HepG2 (cell line): Measurements from ENCODE around the gene UBE4A. TPM values are rescaled to one million over a fixed set of nuclear protein-coding genes. Genes with fewer than 3 reads are reported as not detected.
A peak's percentile ranks its signal among the peaks of the same experiment; 100 is the strongest.

ENCODE experiments used
- BCL6 ChIP-seq: IDR thresholded peaks from 2 replicates; pipeline ENCODE4 v1.6.1; 2016; ENCODE audit warnings: missing genetic modification reagents, missing compliant biosample characterization
- KAT8 ChIP-seq: IDR thresholded peaks from 2 replicates; pipeline ENCODE4 v1.6.1; 2016; ENCODE audit warnings: missing genetic modification reagents, missing compliant biosample characterization
- KLF11 ChIP-seq: IDR thresholded peaks from 2 replicates; pipeline ENCODE4 v1.6.1; 2016; ENCODE audit warnings: missing compliant biosample characterization
- KMT2A ChIP-seq: sonication (generic); formaldehyde crosslinking; IDR thresholded peaks from 2 replicates; pipeline ENCODE4 v1.4.0; 2020; ENCODE audit warnings: missing genetic modification reagents
- NFAT5 ChIP-seq: sonication (generic); formaldehyde crosslinking; IDR thresholded peaks from 2 replicates; pipeline ENCODE4 v1.4.0; 2020; ENCODE audit warnings: missing genetic modification reagents
- PAF1 ChIP-seq: IDR thresholded peaks from 2 replicates; pipeline ENCODE4 v1.6.1; 2016; ENCODE audit warnings: missing genetic modification reagents, missing compliant biosample characterization
- POLR2AphosphoS2 ChIP-seq: IDR thresholded peaks from 2 replicates; pipeline ENCODE4 v1.6.1; 2011; ENCODE audit warnings: low read depth, low read length, improper control_type of control experiment
- PRDM10 ChIP-seq: sonication (generic); formaldehyde crosslinking; IDR thresholded peaks from 2 replicates; pipeline ENCODE4 v1.4.0; 2020; ENCODE audit warnings: low read depth, missing genetic modification reagents
- SKIL ChIP-seq: sonication (generic); formaldehyde crosslinking; IDR thresholded peaks from 2 replicates; pipeline ENCODE4 v1.8.0; 2022; ENCODE audit warnings: missing genetic modification reagents, mild to moderate bottlenecking, moderate library complexity, borderline replicate concordance
- SOX13 ChIP-seq, 3 experiments: fragments of 450-650 bp in 1 of 3; sonication (generic) in 1 of 3; formaldehyde crosslinking in 1 of 3; IDR thresholded peaks in 2 of 3; conservative IDR thresholded peaks in 1 of 3; 2 replicates each; pipeline versions ENCODE4 v1.5.0 to v1.6.1; 2016 to 2020; ENCODE audit warnings: antibody characterized with exemption in 1 of 3, mild to moderate bottlenecking in 1 of 3, missing compliant biosample characterization in 1 of 3, missing genetic modification reagents in 1 of 3, moderate library complexity in 1 of 3
- SRY ChIP-seq: sonication (generic); formaldehyde crosslinking; IDR thresholded peaks from 2 replicates; pipeline ENCODE4 v1.8.0; 2022; ENCODE audit warnings: mild to moderate bottlenecking, missing genetic modification reagents
- THAP11 ChIP-seq: IDR thresholded peaks from 2 replicates; pipeline ENCODE4 v1.6.1; 2016; ENCODE audit warnings: missing biosample characterization, missing genetic modification reagents
- ZNF446 ChIP-seq: sonication (generic); formaldehyde crosslinking; IDR thresholded peaks from 2 replicates; pipeline ENCODE4 v1.5.0; 2020; ENCODE audit warnings: mild to moderate bottlenecking, missing genetic modification reagents
- ZNF503 ChIP-seq: sonication (generic); formaldehyde crosslinking; IDR thresholded peaks from 2 replicates; pipeline ENCODE4 v1.4.0; 2020; ENCODE audit warnings: missing genetic modification reagents
- polyA plus RNA-seq, 8 experiments: library from polyadenylated mRNA; depleted of rRNA in 3 of 8; stranded (reverse) in 7 of 8; unstranded in 1 of 8; fragments of >200 nt; fragmentation: Illumina TruSeq in 4 of 8; extraction: Trizol in 4 of 8; gene quantifications; 2 replicates each; pipeline versions ENCODE4 v1.2.1 to v1.2.3, GENCODE V29; 2011 to 2016; ENCODE audit warnings: low read depth in 4 of 8, missing spikeins in 1 of 8, mixed read lengths in 1 of 8; ENCODE audit not compliant: insufficient read depth in 1 of 8
- total RNA-seq, 5 experiments: library from RNA; depleted of rRNA; stranded (reverse); fragments of >200 nt; fragmentation: Illumina TruSeq; extraction: Trizol; gene quantifications; 2 replicates each; pipeline ENCODE4 v1.2.3, GENCODE V29; 2016; ENCODE audit warnings: low read depth in 1 of 5

UBE4A gene
- total and polyA plus RNA-seq, 2 of the 13 experiments (the other 11 are each of a cell fraction or from before 2014, with no cell fraction given), result 15.1 to 32.7 TPM

- TF ChIP-seq SOX13 (IDR thresholded peaks at IDR 0.05) (no peak), SOX13 (CRISPR knock-in tag; conservative IDR thresholded peaks at IDR 0.05 in 1 of 2, IDR thresholded peaks at IDR 0.05 in 1 of 2) (no peak), PAF1 (no peak), KAT8 (peak; percentile 87), THAP11 (CRISPR knock-in tag) (peak; percentile 80), SRY (CRISPR knock-in tag) (peak; percentile 62; the same call in 1 of the 2 replicates), ZNF446 (CRISPR knock-in tag) (peak; percentile 36; the same call in 1 of the 2 replicates), ZNF503 (CRISPR knock-in tag) (no peak), POLR2AphosphoS2 (no peak), KMT2A (CRISPR knock-in tag) (no peak), BCL6 (no peak), SKIL (CRISPR knock-in tag) (no peak), NFAT5 (CRISPR knock-in tag) (no peak), PRDM10 (CRISPR knock-in tag) (peak; percentile 96), KLF11 (CRISPR knock-in tag) (no peak)
Observed at GRCh38 chr11:118401151-118401879, 41.9 kb downstream of the UBE4A start, which contains the start of gene ATP5MG (continued).
